Activated gamma-delta T cell treated with Interleukin-2 at 50 U/mL for 16 hours (primary cell): ENCODE results near the gene ZNF800.

ENCODE experiments used
- DNase-seq: peaks from one replicate; pipeline ENCODE4 v3.0.0-alpha.2; 2020

The ZNF800 gene

GRCh38 chr7:127347567-127348246, 44.8 kb downstream of the ZNF800 start:
- DNase-seq: peak; percentile 64

GRCh38 chr7:127346575-127347256, 45.8 kb downstream of the ZNF800 start:
- no peak for DNase-seq

GRCh38 chr7:127342596-127342995, 49.9 kb downstream of the ZNF800 start:
- no peak for DNase-seq

DNA sequence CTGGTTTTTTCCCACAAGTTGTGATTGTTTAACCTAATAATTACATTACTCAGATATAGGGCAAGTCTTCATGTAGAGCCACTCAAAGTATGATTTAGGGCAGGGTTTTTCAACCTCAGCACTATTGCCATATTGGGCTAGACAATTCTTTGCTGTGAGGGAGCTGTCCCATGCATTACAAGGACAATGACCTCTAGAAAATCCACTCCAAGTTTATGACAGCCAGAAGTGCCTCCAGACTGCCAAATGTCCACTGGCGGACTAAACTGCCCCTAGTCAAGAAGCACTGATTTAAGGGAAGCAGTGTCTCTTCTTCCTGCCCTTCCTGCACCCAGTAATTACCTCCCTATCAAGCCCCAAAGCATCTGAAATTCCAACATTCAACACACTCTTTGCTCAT, 54.4 kb downstream of the ZNF800 start:
- DNase-seq: no peak

GRCh38 chr7:127337581-127337980, 54.9 kb downstream of the ZNF800 start:
- no peak for DNase-seq

- no peak for DNase-seq
Observed at GRCh38 chr7:127336458-127336857, 56.0 kb downstream of the ZNF800 start.

- no peak for DNase-seq
Observed at GRCh38 chr7:127332880-127333279, 59.6 kb downstream of the ZNF800 start.

- DNase-seq: no peak
Observed at GRCh38 chr7:127330070-127330469, 62.4 kb downstream of the ZNF800 start.

GRCh38 chr7:127322832-127323493, 69.5 kb downstream of the ZNF800 start:
- no peak for DNase-seq

DNA sequence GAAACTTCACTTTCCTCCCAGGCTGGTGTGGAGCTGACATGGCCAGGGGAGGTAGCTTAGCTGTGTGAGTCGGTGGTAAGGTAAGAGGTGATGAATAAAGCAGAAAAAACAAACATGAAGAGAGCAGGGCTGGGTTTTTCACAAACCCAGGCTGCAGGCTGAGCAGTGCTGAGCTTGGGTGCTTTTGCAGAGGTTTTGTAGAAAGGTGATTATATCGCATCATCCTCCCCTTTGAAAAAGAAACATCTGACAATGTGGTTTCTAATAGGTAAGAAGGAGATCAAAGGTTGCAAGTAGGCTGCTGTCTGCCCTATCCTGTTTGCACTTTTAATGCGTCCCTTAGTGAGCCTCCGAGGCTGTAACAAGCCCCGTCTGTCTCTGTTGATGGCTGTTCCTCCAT, 70.2 kb downstream of the ZNF800 start:
- DNase-seq: peak; percentile 23

DNA sequence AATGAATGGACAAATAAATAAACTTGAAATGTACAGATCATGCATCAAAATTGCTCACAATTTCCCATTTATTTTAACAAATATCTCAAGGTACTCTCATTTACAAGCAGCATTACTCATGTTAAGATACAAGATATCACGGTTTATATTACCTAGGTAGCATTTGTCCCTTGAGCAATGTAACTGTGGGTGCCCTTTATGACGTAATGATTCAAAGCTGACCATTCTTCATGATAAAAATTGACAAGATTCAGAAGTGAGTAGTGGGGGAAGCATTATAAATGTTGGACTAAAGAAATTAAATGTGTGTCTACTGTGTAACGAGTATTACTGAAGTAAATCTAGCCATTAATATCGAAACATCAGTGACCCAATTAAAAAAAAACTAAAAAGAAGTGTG, 71.5 kb downstream of the ZNF800 start:
- DNase-seq: no peak
